ENCODE measurements around the gene MEN1. TPM values are rescaled to one million over a fixed set of nuclear protein-coding genes. Genes with fewer than 3 reads are reported as not detected.

The MEN1 gene
- total RNA-seq, 1 donor from 2014 or later: 29.2 TPM

DNA sequence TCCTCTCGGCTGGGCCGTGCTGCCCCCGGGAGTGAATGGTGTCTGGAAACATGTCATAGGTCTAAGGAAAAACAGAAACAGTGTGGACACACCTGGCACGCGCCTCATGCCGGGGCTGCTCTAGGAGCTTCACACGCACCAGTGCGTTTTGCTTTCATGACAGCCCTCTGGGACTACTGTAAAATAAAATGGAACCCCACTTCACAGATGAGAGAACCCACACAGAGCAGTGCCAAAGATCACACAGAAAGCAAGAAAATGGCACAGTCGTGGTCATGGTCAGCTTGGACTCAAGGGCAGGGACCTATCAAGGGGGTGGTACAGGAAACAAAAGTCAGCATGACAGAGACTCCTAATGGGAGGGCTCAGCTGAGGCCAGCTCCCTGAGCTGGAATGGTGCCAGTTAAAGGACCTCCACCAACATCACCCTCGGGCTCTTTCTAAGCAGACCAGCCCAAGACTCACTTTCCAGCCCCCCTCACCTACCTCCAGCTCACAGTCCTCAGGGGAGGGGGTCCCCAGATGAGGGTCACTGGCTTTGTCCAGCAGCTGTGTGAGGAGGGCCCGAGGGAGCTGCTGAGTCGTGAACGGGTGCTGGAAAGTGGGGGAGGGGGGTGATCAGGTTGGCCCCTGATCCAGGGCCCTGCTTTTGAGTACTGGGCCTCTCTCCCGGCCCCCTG lies 10.6 kb downstream of the MEN1 start:
- no peak for TF ChIP-seq CTCF (IDR thresholded peaks at IDR 0.05)
- DNase-seq (ENCODE audit: extremely low spot score, unreplicated experiment): no peak

GRCh38 chr11:64799256-64799622 lies 11.1 kb downstream of the MEN1 start:
- DNase-seq (ENCODE audit: extremely low spot score, unreplicated experiment): no peak
- TF ChIP-seq CTCF (IDR thresholded peaks at IDR 0.05): no peak
- Mint-ChIP-seq H3K27ac (ENCODE audit: unreplicated experiment) (no peak overlapping the region), H3K9me3 (ENCODE audit: unreplicated experiment) (no peaks in the 10 kb centered on the region), H3K4me1 (ENCODE audit: unreplicated experiment) (peaks cover 19% of the 10 kb centered on the region), H3K36me3 (ENCODE audit: unreplicated experiment) (peaks cover 3% of the 10 kb centered on the region), H3K27me3 (ENCODE audit: unreplicated experiment) (no peaks in the 10 kb centered on the region), H3K4me3 (ENCODE audit: unreplicated experiment) (no peak overlapping the region)

More for the DNA sequence above, 10.6 kb downstream of the MEN1 start:
- Mint-ChIP-seq H3K36me3 (ENCODE audit: unreplicated experiment) (peaks cover 3% of the 10 kb centered on the region), H3K9me3 (ENCODE audit: unreplicated experiment) (no peaks in the 10 kb centered on the region), H3K4me1 (ENCODE audit: unreplicated experiment) (peaks cover 19% of the 10 kb centered on the region), H3K27me3 (ENCODE audit: unreplicated experiment) (no peaks in the 10 kb centered on the region), H3K4me3 (ENCODE audit: unreplicated experiment) (no peak overlapping the region), H3K27ac (ENCODE audit: unreplicated experiment) (peak overlapping the region; percentile 47)

GRCh38 chr11:64796757-64797541 lies 13.4 kb downstream of the MEN1 start:
- Mint-ChIP-seq H3K36me3 (ENCODE audit: unreplicated experiment) (peaks cover 3% of the 10 kb centered on the region), H3K4me1 (ENCODE audit: unreplicated experiment) (peaks cover 6% of the 10 kb centered on the region), H3K27me3 (ENCODE audit: unreplicated experiment) (no peaks in the 10 kb centered on the region), H3K27ac (ENCODE audit: unreplicated experiment) (no peak overlapping the region), H3K9me3 (ENCODE audit: unreplicated experiment) (no peaks in the 10 kb centered on the region), H3K4me3 (ENCODE audit: unreplicated experiment) (no peak overlapping the region)
- no peak for DNase-seq (ENCODE audit: extremely low spot score, unreplicated experiment)
- TF ChIP-seq CTCF (IDR thresholded peaks at IDR 0.05): no peak

DNA sequence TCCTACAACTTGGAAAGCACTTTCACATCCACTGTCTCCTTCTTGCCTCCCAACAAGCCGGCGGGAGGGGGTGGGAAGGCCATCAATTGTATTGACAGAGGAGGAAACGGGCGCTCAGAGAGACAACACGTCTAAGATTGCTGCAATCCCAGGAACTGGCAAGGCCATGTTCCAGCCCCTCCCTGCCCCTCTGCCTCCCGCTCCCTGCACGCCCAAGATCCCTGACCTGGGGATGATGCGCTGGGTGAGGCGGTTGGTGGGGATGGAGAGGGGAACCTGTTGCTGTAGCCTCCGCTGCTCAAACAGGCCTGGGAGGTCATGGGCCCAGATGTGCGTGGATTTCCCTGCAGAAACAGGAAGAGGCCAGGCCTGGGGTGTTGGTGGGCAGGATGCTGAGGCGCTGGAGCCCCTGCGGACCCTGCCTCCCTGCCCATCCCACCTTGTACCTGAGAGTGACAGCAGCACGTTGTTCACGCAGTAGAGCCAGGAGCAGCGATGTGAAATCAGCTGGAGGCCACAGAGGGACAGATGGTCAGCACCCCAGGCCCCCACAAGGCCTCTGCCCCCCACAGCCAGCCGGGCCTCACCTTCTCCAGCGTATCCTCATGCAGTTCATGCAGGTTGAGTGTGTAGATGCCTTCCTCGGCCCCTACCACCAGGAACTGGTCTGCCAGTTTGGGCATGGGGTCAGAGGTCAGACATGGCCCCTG lies 14.1 kb downstream of the MEN1 start:
- TF ChIP-seq CTCF (IDR thresholded peaks at IDR 0.05): no peak
- DNase-seq (ENCODE audit: extremely low spot score, unreplicated experiment): no peak
- no peak overlapping the region for H3K27ac Mint-ChIP-seq (ENCODE audit: unreplicated experiment)
- no peak overlapping the region for H3K4me3 Mint-ChIP-seq (ENCODE audit: unreplicated experiment)
- H3K4me1 Mint-ChIP-seq (ENCODE audit: unreplicated experiment): peaks cover 2% of the 10 kb centered on the region
- peaks cover 3% of the 10 kb centered on the region for H3K36me3 Mint-ChIP-seq (ENCODE audit: unreplicated experiment)
- no peaks in the 10 kb centered on the region for H3K27me3 Mint-ChIP-seq (ENCODE audit: unreplicated experiment)
- no peaks in the 10 kb centered on the region for H3K9me3 Mint-ChIP-seq (ENCODE audit: unreplicated experiment)

- peaks cover 5% of the 10 kb centered on the region for H3K36me3 Mint-ChIP-seq (ENCODE audit: unreplicated experiment)
- TF ChIP-seq CTCF (IDR thresholded peaks at IDR 0.05): no peak
- H3K27ac Mint-ChIP-seq (ENCODE audit: unreplicated experiment): no peak overlapping the region
- H3K4me3 Mint-ChIP-seq (ENCODE audit: unreplicated experiment): no peak overlapping the region
- H3K9me3 Mint-ChIP-seq (ENCODE audit: unreplicated experiment): no peaks in the 10 kb centered on the region
- H3K27me3 Mint-ChIP-seq (ENCODE audit: unreplicated experiment): no peaks in the 10 kb centered on the region
- peaks cover under 1% of the 10 kb centered on the region for H3K4me1 Mint-ChIP-seq (ENCODE audit: unreplicated experiment)
- DNase-seq (ENCODE audit: extremely low spot score, unreplicated experiment): no peak
These were observed 15.8 kb downstream of the MEN1 start for GRCh38 chr11:64794526-64794925.

All from osteocyte (in vitro differentiated cells).